ENCODE data around the gene SUPT6H. TPM values are rescaled to one million over a fixed set of nuclear protein-coding genes. Genes with fewer than 3 reads are reported as not detected.

The SUPT6H gene
- total and polyA plus RNA-seq, 3 donors from 2014 or later, result 64.8 to 129 (median 121) TPM

- H3K4me1 ChIP-seq, result peaks cover 28% of the 10 kb centered on the region
- TF ChIP-seq CTCF (IDR thresholded peaks at IDR 0.05) (no peak), POLR2A (IDR thresholded peaks at IDR 0.05) (no peak)
Observed at GRCh38 chr17:28744104-28744971, 82.3 kb downstream of the SUPT6H start.

GRCh38 chr17:28744972-28745785 lies 83.2 kb downstream of the SUPT6H start:
- 2 to 3% methylated on average over 21 to 31 of the region's 31 CpGs for WGBS, 2 donors
- Histone ChIP-seq H3K27me3 (no peaks in the 10 kb centered on the region), H3K36me3 (ENCODE audit: low read depth, missing control alignments) (no peaks in the 10 kb centered on the region), H3K9me3 (no peaks in the 10 kb centered on the region), H3K4me1 (peaks cover 28% of the 10 kb centered on the region), H3K27ac (peak overlapping the region; percentile 89 to 97), H3K4me3 (peak overlapping the region; percentile 76 to 79)
- TF ChIP-seq CTCF (IDR thresholded peaks at IDR 0.05) (no peak), POLR2A (IDR thresholded peaks at IDR 0.05) (no peak)
- DNase-seq, result peak; percentile 74
- intact Hi-C loops (cut with DNase I; ENCODE audit: low total_unique reads), result no loop called here

More at GRCh38 chr17:28744104-28744971, 82.3 kb downstream of the SUPT6H start:
- Histone ChIP-seq H3K4me3 (peak overlapping the region; percentile 76 to 79), H3K27me3 (no peaks in the 10 kb centered on the region), H3K36me3 (ENCODE audit: low read depth, missing control alignments) (no peaks in the 10 kb centered on the region), H3K27ac (peak overlapping the region; percentile 89 to 97), H3K9me3 (no peaks in the 10 kb centered on the region)
- intact Hi-C loops (cut with DNase I; ENCODE audit: low total_unique reads), result no loop called here
- peak; percentile 72 for DNase-seq
- 1 to 3% methylated on average over 14 to 35 of the region's 61 CpGs for WGBS, 2 donors

- TF ChIP-seq CTCF (IDR thresholded peaks at IDR 0.05) (no peak), POLR2A (IDR thresholded peaks at IDR 0.05) (no peak)
- peaks cover 36% of the 10 kb centered on the region for H3K4me1 ChIP-seq
- intact Hi-C loops (cut with DNase I; ENCODE audit: low total_unique reads), result no loop called here
- WGBS, 2 donors, result 72 to 79% methylated on average over 3 to 4 of the region's 4 CpGs
- H3K9me3 ChIP-seq, result no peaks in the 10 kb centered on the region
- no peak for DNase-seq
- H3K36me3 ChIP-seq (ENCODE audit: low read depth, missing control alignments), result no peaks in the 10 kb centered on the region
- peak overlapping the region; percentile 89 to 97 for H3K27ac ChIP-seq
- peak overlapping the region in 1 of 2 donors; percentile 79 for H3K4me3 ChIP-seq
- no peaks in the 10 kb centered on the region for H3K27me3 ChIP-seq
Observed at GRCh38 chr17:28745786-28746411, 83.9 kb downstream of the SUPT6H start.

GRCh38 chr17:28746611-28747050 lies 84.6 kb downstream of the SUPT6H start:
- DNase-seq, result no peak
- Histone ChIP-seq H3K4me1 (peaks cover 36% of the 10 kb centered on the region), H3K27ac (peak overlapping the region in 1 of 2 donors; percentile 65), H3K4me3 (no peak overlapping the region), H3K36me3 (ENCODE audit: low read depth, missing control alignments) (no peaks in the 10 kb centered on the region), H3K9me3 (no peaks in the 10 kb centered on the region), H3K27me3 (no peaks in the 10 kb centered on the region)
- intact Hi-C loops (cut with DNase I; ENCODE audit: low total_unique reads), result no loop called here
- WGBS, 2 donors, result 40 to 60% methylated on average over 4 to 5 of the region's 5 CpGs
- TF ChIP-seq CTCF (IDR thresholded peaks at IDR 0.05) (no peak), POLR2A (IDR thresholded peaks at IDR 0.05) (no peak)

Measured in testis (tissue), 3 donors.